ENCODE results near the gene ABLIM2. TPM values are rescaled to one million over a fixed set of nuclear protein-coding genes. Genes with fewer than 3 reads are reported as not detected.

The ABLIM2 gene
- total and polyA plus RNA-seq, 2 of the 8 experiments (the other 6 are each of a cell fraction or from before 2014, with no cell fraction given): 2.8 to 3.0 TPM

GRCh38 chr4:8095956-8096689 is 62.5 kb downstream of the ABLIM2 start (continued):
- TF ChIP-seq, protein P1, sequence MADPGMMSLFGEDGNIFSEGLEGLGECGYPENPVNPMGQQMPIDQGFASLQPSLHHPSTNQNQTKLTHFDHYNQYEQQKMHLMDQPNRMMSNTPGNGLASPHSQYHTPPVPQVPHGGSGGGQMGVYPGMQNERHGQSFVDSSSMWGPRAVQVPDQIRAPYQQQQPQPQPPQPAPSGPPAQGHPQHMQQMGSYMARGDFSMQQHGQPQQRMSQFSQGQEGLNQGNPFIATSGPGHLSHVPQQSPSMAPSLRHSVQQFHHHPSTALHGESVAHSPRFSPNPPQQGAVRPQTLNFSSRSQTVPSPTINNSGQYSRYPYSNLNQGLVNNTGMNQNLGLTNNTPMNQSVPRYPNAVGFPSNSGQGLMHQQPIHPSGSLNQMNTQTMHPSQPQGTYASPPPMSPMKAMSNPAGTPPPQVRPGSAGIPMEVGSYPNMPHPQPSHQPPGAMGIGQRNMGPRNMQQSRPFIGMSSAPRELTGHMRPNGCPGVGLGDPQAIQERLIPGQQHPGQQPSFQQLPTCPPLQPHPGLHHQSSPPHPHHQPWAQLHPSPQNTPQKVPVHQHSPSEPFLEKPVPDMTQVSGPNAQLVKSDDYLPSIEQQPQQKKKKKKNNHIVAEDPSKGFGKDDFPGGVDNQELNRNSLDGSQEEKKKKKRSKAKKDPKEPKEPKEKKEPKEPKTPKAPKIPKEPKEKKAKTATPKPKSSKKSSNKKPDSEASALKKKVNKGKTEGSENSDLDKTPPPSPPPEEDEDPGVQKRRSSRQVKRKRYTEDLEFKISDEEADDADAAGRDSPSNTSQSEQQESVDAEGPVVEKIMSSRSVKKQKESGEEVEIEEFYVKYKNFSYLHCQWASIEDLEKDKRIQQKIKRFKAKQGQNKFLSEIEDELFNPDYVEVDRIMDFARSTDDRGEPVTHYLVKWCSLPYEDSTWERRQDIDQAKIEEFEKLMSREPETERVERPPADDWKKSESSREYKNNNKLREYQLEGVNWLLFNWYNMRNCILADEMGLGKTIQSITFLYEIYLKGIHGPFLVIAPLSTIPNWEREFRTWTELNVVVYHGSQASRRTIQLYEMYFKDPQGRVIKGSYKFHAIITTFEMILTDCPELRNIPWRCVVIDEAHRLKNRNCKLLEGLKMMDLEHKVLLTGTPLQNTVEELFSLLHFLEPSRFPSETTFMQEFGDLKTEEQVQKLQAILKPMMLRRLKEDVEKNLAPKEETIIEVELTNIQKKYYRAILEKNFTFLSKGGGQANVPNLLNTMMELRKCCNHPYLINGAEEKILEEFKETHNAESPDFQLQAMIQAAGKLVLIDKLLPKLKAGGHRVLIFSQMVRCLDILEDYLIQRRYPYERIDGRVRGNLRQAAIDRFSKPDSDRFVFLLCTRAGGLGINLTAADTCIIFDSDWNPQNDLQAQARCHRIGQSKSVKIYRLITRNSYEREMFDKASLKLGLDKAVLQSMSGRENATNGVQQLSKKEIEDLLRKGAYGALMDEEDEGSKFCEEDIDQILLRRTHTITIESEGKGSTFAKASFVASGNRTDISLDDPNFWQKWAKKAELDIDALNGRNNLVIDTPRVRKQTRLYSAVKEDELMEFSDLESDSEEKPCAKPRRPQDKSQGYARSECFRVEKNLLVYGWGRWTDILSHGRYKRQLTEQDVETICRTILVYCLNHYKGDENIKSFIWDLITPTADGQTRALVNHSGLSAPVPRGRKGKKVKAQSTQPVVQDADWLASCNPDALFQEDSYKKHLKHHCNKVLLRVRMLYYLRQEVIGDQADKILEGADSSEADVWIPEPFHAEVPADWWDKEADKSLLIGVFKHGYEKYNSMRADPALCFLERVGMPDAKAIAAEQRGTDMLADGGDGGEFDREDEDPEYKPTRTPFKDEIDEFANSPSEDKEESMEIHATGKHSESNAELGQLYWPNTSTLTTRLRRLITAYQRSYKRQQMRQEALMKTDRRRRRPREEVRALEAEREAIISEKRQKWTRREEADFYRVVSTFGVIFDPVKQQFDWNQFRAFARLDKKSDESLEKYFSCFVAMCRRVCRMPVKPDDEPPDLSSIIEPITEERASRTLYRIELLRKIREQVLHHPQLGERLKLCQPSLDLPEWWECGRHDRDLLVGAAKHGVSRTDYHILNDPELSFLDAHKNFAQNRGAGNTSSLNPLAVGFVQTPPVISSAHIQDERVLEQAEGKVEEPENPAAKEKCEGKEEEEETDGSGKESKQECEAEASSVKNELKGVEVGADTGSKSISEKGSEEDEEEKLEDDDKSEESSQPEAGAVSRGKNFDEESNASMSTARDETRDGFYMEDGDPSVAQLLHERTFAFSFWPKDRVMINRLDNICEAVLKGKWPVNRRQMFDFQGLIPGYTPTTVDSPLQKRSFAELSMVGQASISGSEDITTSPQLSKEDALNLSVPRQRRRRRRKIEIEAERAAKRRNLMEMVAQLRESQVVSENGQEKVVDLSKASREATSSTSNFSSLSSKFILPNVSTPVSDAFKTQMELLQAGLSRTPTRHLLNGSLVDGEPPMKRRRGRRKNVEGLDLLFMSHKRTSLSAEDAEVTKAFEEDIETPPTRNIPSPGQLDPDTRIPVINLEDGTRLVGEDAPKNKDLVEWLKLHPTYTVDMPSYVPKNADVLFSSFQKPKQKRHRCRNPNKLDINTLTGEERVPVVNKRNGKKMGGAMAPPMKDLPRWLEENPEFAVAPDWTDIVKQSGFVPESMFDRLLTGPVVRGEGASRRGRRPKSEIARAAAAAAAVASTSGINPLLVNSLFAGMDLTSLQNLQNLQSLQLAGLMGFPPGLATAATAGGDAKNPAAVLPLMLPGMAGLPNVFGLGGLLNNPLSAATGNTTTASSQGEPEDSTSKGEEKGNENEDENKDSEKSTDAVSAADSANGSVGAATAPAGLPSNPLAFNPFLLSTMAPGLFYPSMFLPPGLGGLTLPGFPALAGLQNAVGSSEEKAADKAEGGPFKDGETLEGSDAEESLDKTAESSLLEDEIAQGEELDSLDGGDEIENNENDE (IDR thresholded peaks at IDR 0.05; ENCODE audit: insufficient replicate concordance, low read length): no peak
- TF ChIP-seq GABPA (IDR thresholded peaks at IDR 0.05; ENCODE audit: borderline replicate concordance, insufficient read depth, low read length) (no peak), PHF8 (conservative IDR thresholded peaks at IDR 0.05; ENCODE audit: low read depth, low read length) (no peak), BCL11A (IDR thresholded peaks at IDR 0.05; ENCODE audit: low read depth in 2 of 2, low read length in 2 of 2) (no peak), SP1 (IDR thresholded peaks at IDR 0.05; ENCODE audit: low read depth, low read length) (no peak), MAFK (IDR thresholded peaks at IDR 0.05; ENCODE audit: low read depth, low read length) (no peak), BACH1 (IDR thresholded peaks at IDR 0.05; ENCODE audit: low read length) (no peak), CEBPB (IDR thresholded peaks at IDR 0.05; ENCODE audit: low read depth, low read length) (no peak), SIN3A (conservative IDR thresholded peaks at IDR 0.05 in 1 of 2, IDR thresholded peaks at IDR 0.05 in 1 of 2; ENCODE audit: low read depth in 1 of 2, low read length in 2 of 2) (no peak)

Data from H1 (cell line).